Measurements from ENCODE around the gene MTERF1. TPM values are rescaled to one million over a fixed set of nuclear protein-coding genes. Genes with fewer than 3 reads are reported as not detected.
A peak's percentile ranks its signal among the peaks of the same experiment; 100 is the strongest.

The MTERF1 gene
- total RNA-seq, 1 experiment from 2014 or later = 10.0 TPM

- no peaks in the 10 kb centered on the region for H3K27me3 ChIP-seq (ENCODE audit: low read length)
- no peak overlapping the region for H3K9ac ChIP-seq (ENCODE audit: low read length)
- H3K9me2 ChIP-seq (replicated peaks; ENCODE audit: low read length) = no peaks in the 10 kb centered on the region
- H3K4me2 ChIP-seq (ENCODE audit: low read length) = no peak overlapping the region
- H2AFZ ChIP-seq (ENCODE audit: low read length) = no peak overlapping the region
- ChIA-PET CTCF (interaction anchor here (1.1 kb wide), 1 partner anchor 22 kb away, joined by 14 read pairs; no protein-coding TSS in a partner anchor), POLR2A (ENCODE audit: unreplicated experiment) (no interaction called here)
- ATAC-seq (peak; percentile 64), DNase-seq (peak; percentile 64)
- H3K4me1 ChIP-seq (ENCODE audit: insufficient read depth, low read length) = peaks cover 16% of the 10 kb centered on the region
- intact Hi-C loops (cut with micrococcal nuclease) = loop anchor here (10.0 kb wide), 1 partner anchor 768 kb away; no protein-coding TSS in a partner anchor
- no peaks in the 10 kb centered on the region for H3K36me3 ChIP-seq (ENCODE audit: low read depth, low read length)
- H4K20me1 ChIP-seq (ENCODE audit: low read length) = no peaks in the 10 kb centered on the region
- TF ChIP-seq EZH2phosphoT487 (IDR thresholded peaks at IDR 0.05; ENCODE audit: borderline replicate concordance, low read length) (no peak), CTCF (conservative IDR thresholded peaks at IDR 0.05; ENCODE audit: low read depth, low read length) (peak; percentile 68)
- H3K79me2 ChIP-seq (ENCODE audit: low read length) = no peaks in the 10 kb centered on the region
- BruUV-seq (replicated peaks) = no TSS peak
- H3K4me3 ChIP-seq (ENCODE audit: low read length) = no peak overlapping the region
- H3K9me3 ChIP-seq (ENCODE audit: low read length) = no peaks in the 10 kb centered on the region
- H3K27ac ChIP-seq (ENCODE audit: low read length) = no peak overlapping the region
- no peaks in the 10 kb centered on the region for H3F3A ChIP-seq (ENCODE audit: low read length, unreplicated experiment)
Measured at GRCh38 chr7:91852263-91852741, 28.2 kb downstream of the MTERF1 start.

- H3K36me3 ChIP-seq (ENCODE audit: low read depth, low read length) = no peaks in the 10 kb centered on the region
- H3K27me3 ChIP-seq (ENCODE audit: low read length) = no peaks in the 10 kb centered on the region
- H3K4me1 ChIP-seq (ENCODE audit: insufficient read depth, low read length) = peaks cover 16% of the 10 kb centered on the region
- BruUV-seq (replicated peaks) = no TSS peak
- H3K27ac ChIP-seq (ENCODE audit: low read length) = no peak overlapping the region
- no peaks in the 10 kb centered on the region for H3K79me2 ChIP-seq (ENCODE audit: low read length)
- ChIA-PET POLR2A (ENCODE audit: unreplicated experiment) (no interaction called here), CTCF (no interaction called here)
- no peaks in the 10 kb centered on the region for H3F3A ChIP-seq (ENCODE audit: low read length, unreplicated experiment)
- peak; percentile 91 for ATAC-seq
- no peak overlapping the region for H2AFZ ChIP-seq (ENCODE audit: low read length)
- H3K9me2 ChIP-seq (replicated peaks; ENCODE audit: low read length) = no peaks in the 10 kb centered on the region
- intact Hi-C loops (cut with micrococcal nuclease) = loop anchor here (1.0 to 10.0 kb wide), 2 partner anchors 20 to 766 kb away; no protein-coding TSS in a partner anchor
- H4K20me1 ChIP-seq (ENCODE audit: low read length) = no peaks in the 10 kb centered on the region
- peak; percentile 94 for DNase-seq
- peak overlapping the region; percentile 18 for H3K4me2 ChIP-seq (ENCODE audit: low read length)
- no peak overlapping the region for H3K4me3 ChIP-seq (ENCODE audit: low read length)
- no peak for TF ChIP-seq EZH2 (IDR thresholded peaks at IDR 0.05; ENCODE audit: low read length, unreplicated experiment)
- no peak for TF ChIP-seq EZH2phosphoT487 (IDR thresholded peaks at IDR 0.05; ENCODE audit: borderline replicate concordance, low read length)
- TF ChIP-seq CTCF (conservative IDR thresholded peaks at IDR 0.05; ENCODE audit: low read depth, low read length) = no peak
- no peaks in the 10 kb centered on the region for H3K9me3 ChIP-seq (ENCODE audit: low read length)
- H3K9ac ChIP-seq (ENCODE audit: low read length) = no peak overlapping the region
Measured at GRCh38 chr7:91850455-91850854, 30.0 kb downstream of the MTERF1 start.

- no peak overlapping the region for H3K9ac ChIP-seq (ENCODE audit: low read length)
Measured at GRCh38 chr7:91847876-91848588, 32.5 kb downstream of the MTERF1 start.

More at GRCh38 chr7:91847876-91848588, 32.5 kb downstream of the MTERF1 start:
- H3K36me3 ChIP-seq (ENCODE audit: low read depth, low read length) = no peaks in the 10 kb centered on the region
- ATAC-seq = no peak
- H3K4me2 ChIP-seq (ENCODE audit: low read length) = no peak overlapping the region
- H3F3A ChIP-seq (ENCODE audit: low read length, unreplicated experiment) = no peaks in the 10 kb centered on the region
- H3K9me3 ChIP-seq (ENCODE audit: low read length) = no peaks in the 10 kb centered on the region
- no peaks in the 10 kb centered on the region for H4K20me1 ChIP-seq (ENCODE audit: low read length)
- peaks cover 16% of the 10 kb centered on the region for H3K4me1 ChIP-seq (ENCODE audit: insufficient read depth, low read length)
- POLR2A ChIA-PET (ENCODE audit: unreplicated experiment) = no interaction called here
- H3K27me3 ChIP-seq (ENCODE audit: low read length) = no peaks in the 10 kb centered on the region
- no peak overlapping the region for H2AFZ ChIP-seq (ENCODE audit: low read length)
- intact Hi-C loops (cut with micrococcal nuclease) = no loop called here
- no peak overlapping the region for H3K4me3 ChIP-seq (ENCODE audit: low read length)
- H3K27ac ChIP-seq (ENCODE audit: low read length) = no peak overlapping the region
- TF ChIP-seq EZH2phosphoT487 (IDR thresholded peaks at IDR 0.05; ENCODE audit: borderline replicate concordance, low read length) (no peak), EZH2 (IDR thresholded peaks at IDR 0.05; ENCODE audit: low read length, unreplicated experiment) (no peak), CTCF (conservative IDR thresholded peaks at IDR 0.05; ENCODE audit: low read depth, low read length) (no peak)
- no peaks in the 10 kb centered on the region for H3K9me2 ChIP-seq (replicated peaks; ENCODE audit: low read length)
- DNase-seq = no peak
- CTCF ChIA-PET = no interaction called here
- BruUV-seq (replicated peaks) = no TSS peak
- no peaks in the 10 kb centered on the region for H3K79me2 ChIP-seq (ENCODE audit: low read length)

Data from PC-3 (cell line).